ENCODE results near the gene RAB11FIP3. TPM values are rescaled to one million over a fixed set of nuclear protein-coding genes. Genes with fewer than 3 reads are reported as not detected.
A peak's percentile ranks its signal among the peaks of the same experiment; 100 is the strongest.

RAB11FIP3 gene
- total and polyA plus RNA-seq, 7 experiments from 2014 or later: 0.71 to 53.0 (median 43.3) TPM

DNA sequence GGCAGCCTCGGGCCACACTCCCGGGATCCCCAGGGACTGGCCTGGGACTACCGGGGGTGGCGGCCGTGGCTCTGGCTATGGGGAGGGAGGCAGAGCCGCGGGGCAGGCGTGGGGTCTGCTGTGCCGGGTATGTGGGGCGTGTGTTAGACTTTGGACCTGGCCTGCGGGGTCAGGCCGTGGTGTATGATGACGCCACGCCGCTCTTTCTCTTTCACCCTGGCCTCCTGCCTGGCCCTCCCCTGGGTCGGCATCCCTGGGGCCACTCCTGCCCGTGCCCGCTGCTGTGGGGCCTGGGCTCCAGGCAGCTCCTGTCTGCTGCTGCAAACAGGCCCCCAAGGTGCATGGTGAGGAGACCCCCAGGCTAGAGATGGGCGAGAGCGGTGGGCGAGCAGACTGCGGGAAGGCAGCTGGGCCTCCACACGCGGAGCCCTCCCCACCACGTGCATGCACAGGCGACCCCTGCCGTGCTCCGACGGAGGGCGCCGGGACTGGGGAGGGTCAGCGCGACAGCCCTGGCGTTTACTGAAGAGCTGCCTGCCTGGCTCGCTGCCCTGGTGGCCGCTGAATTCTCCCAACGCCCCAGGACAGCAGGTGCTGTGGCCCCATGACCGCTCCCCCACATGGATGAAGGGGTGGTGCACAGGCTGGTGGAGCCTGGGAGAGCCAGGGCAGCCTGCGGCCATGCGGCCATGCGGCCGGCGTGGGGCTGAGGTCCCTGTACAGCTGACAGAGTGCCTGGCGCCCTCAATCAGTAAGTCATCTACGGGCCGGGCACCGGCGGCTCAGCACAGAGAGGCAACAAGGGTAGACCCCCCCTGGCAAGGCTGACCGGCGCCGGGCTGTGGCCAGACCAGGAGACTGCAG is 118.1 kb downstream of the RAB11FIP3 start:
- H3K27me3 Mint-ChIP-seq: no peaks in the 10 kb centered on the region
- H3K27ac ChIP-seq (ENCODE audit: low read depth, low read length): no peak overlapping the region
- H3K9me3 ChIP-seq (ENCODE audit: control insufficient read depth in 2 of 3, low read length in 3 of 3): no peaks in the 10 kb centered on the region
- no peak for DNase-seq
- no peaks in the 10 kb centered on the region for H3K4me1 ChIP-seq (ENCODE audit: control insufficient read depth in 2 of 2, insufficient read depth in 2 of 2, low read length in 2 of 2)
- no peaks in the 10 kb centered on the region for H3K27me3 ChIP-seq (ENCODE audit: control insufficient read depth in 2 of 2, insufficient read depth in 2 of 2, low read length in 2 of 2)
- H3K27ac Mint-ChIP-seq: no peak overlapping the region
- peaks cover 0 to 19% (median 0%) of the 10 kb centered on the region in 3 experiments for H3K36me3 ChIP-seq (ENCODE audit: control insufficient read depth in 2 of 3, insufficient read depth in 3 of 3, low read length in 3 of 3)
- H3K9me3 Mint-ChIP-seq: no peaks in the 10 kb centered on the region
- ChIA-PET POLR2A (no interaction called here), CTCF (no interaction called here)
- ATAC-seq: no peak
- H3K4me3 Mint-ChIP-seq: no peak overlapping the region
- no peak overlapping the region for H3K4me3 ChIP-seq (ENCODE audit: low read length)
- H3K36me3 Mint-ChIP-seq: peaks cover 0 to 11% (median 0%) of the 10 kb centered on the region in 5 donors
- intact Hi-C loops (cut with micrococcal nuclease): no loop called here
- peaks cover 0 to 8% (median 0%) of the 10 kb centered on the region in 7 donors for H3K4me1 Mint-ChIP-seq

DNA sequence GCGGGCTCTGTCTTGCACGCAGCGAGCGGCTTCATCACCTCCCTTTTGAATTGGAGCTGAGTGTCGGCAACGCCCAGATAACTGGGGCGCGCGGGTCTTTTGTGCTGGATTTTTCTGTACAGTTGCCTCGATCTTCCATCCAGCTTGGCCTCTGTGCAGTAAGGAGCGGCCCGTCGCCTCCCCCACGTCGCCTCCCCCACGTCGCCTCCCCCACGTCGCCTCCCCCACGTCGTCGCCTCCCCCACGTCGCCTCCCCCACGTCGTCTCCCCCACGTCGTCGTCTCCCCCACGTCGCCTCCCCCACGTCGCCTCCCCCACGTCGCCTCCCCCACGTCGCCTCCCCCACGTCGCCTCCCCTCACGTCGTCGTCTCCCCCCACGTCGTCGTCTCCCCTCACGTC is 119.1 kb downstream of the RAB11FIP3 start:
- H3K27me3 ChIP-seq (ENCODE audit: control insufficient read depth in 2 of 2, insufficient read depth in 2 of 2, low read length in 2 of 2): no peaks in the 10 kb centered on the region
- no peak for DNase-seq
- H3K4me1 Mint-ChIP-seq: peaks cover 0 to 5% (median 0%) of the 10 kb centered on the region in 7 donors
- CTCF ChIA-PET: no interaction called here
- intact Hi-C loops (cut with micrococcal nuclease): no loop called here
- no peak overlapping the region for H3K4me3 ChIP-seq (ENCODE audit: low read length)
- no peaks in the 10 kb centered on the region for H3K9me3 Mint-ChIP-seq
- no peaks in the 10 kb centered on the region for H3K4me1 ChIP-seq (ENCODE audit: control insufficient read depth in 2 of 2, insufficient read depth in 2 of 2, low read length in 2 of 2)
- POLR2A ChIA-PET: no interaction called here
- H3K4me3 Mint-ChIP-seq: no peak overlapping the region
- H3K36me3 ChIP-seq (ENCODE audit: control insufficient read depth in 2 of 3, insufficient read depth in 3 of 3, low read length in 3 of 3): peaks cover 0 to 17% (median 0%) of the 10 kb centered on the region in 3 experiments
- peaks cover 0 to 8% (median 0%) of the 10 kb centered on the region in 5 donors for H3K36me3 Mint-ChIP-seq
- H3K27ac ChIP-seq (ENCODE audit: low read depth, low read length): no peak overlapping the region
- no peaks in the 10 kb centered on the region for H3K9me3 ChIP-seq (ENCODE audit: control insufficient read depth in 2 of 3, low read length in 3 of 3)
- no peak overlapping the region for H3K27ac Mint-ChIP-seq
- ATAC-seq: no peak
- H3K27me3 Mint-ChIP-seq: no peaks in the 10 kb centered on the region

DNA sequence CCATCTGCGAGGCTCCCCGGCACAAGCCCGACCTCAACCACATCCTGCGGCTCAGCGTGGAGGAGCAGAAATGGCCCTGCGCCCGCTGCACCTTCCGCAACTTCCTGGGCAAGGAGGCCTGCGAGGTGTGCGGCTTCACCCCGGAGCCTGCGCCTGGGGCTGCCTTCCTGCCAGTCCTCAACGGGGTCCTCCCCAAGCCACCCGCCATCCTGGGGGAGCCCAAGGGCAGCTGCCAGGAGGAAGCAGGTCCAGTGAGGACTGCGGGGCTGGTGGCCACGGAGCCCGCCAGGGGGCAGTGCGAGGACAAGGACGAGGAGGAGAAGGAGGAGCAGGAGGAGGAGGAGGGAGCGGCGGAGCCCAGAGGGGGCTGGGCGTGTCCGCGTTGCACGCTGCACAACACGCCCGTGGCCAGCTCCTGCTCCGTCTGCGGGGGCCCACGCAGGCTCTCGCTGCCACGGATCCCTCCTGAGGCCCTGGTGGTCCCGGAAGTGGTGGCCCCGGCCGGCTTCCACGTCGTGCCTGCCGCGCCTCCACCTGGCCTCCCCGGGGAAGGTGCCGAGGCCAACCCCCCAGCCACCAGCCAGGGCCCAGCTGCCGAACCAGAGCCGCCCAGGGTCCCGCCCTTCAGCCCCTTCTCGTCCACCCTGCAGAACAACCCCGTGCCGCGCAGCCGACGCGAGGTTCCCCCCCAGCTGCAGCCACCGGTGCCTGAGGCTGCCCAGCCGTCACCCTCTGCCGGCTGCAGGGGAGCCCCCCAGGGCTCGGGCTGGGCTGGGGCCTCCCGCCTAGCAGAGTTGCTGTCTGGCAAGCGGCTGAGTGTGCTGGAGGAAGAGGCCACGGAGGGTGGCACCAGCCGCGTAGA is 121.7 kb downstream of the RAB11FIP3 start:
- Histone ChIP-seq H3K27ac (ENCODE audit: low read depth, low read length) (no peak overlapping the region), H3K27me3 (ENCODE audit: control insufficient read depth in 2 of 2, insufficient read depth in 2 of 2, low read length in 2 of 2) (no peaks in the 10 kb centered on the region), H3K36me3 (ENCODE audit: control insufficient read depth in 2 of 3, insufficient read depth in 3 of 3, low read length in 3 of 3) (peaks cover 0 to 22% (median 0%) of the 10 kb centered on the region in 3 experiments), H3K4me1 (ENCODE audit: control insufficient read depth in 2 of 2, insufficient read depth in 2 of 2, low read length in 2 of 2) (no peaks in the 10 kb centered on the region), H3K9me3 (ENCODE audit: control insufficient read depth in 2 of 3, low read length in 3 of 3) (no peaks in the 10 kb centered on the region), H3K4me3 (ENCODE audit: low read length) (no peak overlapping the region)
- Mint-ChIP-seq H3K27me3 (no peaks in the 10 kb centered on the region), H3K36me3 (peaks cover 0 to 7% (median 0%) of the 10 kb centered on the region in 5 donors), H3K4me1 (peaks cover 0 to 5% (median 0%) of the 10 kb centered on the region in 7 donors), H3K9me3 (no peaks in the 10 kb centered on the region), H3K4me3 (peak overlapping the region in 3 of 10 donors; percentile 30 to 60 (median 49)), H3K27ac (no peak overlapping the region)
- DNase-seq: peak in 8 of 9 donors; percentile 18 to 56 (median 48)
- ChIA-PET POLR2A (no interaction called here), CTCF (no interaction called here)
- ATAC-seq: peak; percentile 84
- intact Hi-C loops (cut with micrococcal nuclease): no loop called here

- POLR2A ChIA-PET: no interaction called here
Observed at GRCh38 chr16:548586-548985, 123.1 kb downstream of the RAB11FIP3 start.

GRCh38 chr16:549544-550263 is 124.3 kb downstream of the RAB11FIP3 start:
- no peaks in the 10 kb centered on the region for H3K27me3 ChIP-seq (ENCODE audit: control insufficient read depth in 2 of 2, insufficient read depth in 2 of 2, low read length in 2 of 2)
- ATAC-seq: no peak
- Mint-ChIP-seq H3K9me3 (no peaks in the 10 kb centered on the region), H3K4me1 (peaks cover 0 to 5% (median 0%) of the 10 kb centered on the region in 7 donors), H3K27ac (no peak overlapping the region), H3K36me3 (peaks cover 0 to 3% (median 0%) of the 10 kb centered on the region in 5 donors), H3K4me3 (no peak overlapping the region), H3K27me3 (no peaks in the 10 kb centered on the region)
- no peak for DNase-seq
- H3K4me3 ChIP-seq (ENCODE audit: low read length): no peak overlapping the region
- H3K4me1 ChIP-seq (ENCODE audit: control insufficient read depth in 2 of 2, insufficient read depth in 2 of 2, low read length in 2 of 2): no peaks in the 10 kb centered on the region
- peaks cover 0 to 33% (median 0%) of the 10 kb centered on the region in 3 experiments for H3K36me3 ChIP-seq (ENCODE audit: control insufficient read depth in 2 of 3, insufficient read depth in 3 of 3, low read length in 3 of 3)
- CTCF ChIA-PET: no interaction called here
- H3K27ac ChIP-seq (ENCODE audit: low read depth, low read length): no peak overlapping the region
- POLR2A ChIA-PET: no interaction called here
- no peaks in the 10 kb centered on the region for H3K9me3 ChIP-seq (ENCODE audit: control insufficient read depth in 2 of 3, low read length in 3 of 3)
- intact Hi-C loops (cut with micrococcal nuclease): no loop called here

More at GRCh38 chr16:548586-548985, 123.1 kb downstream of the RAB11FIP3 start:
- no peaks in the 10 kb centered on the region for H3K27me3 Mint-ChIP-seq
- H3K36me3 ChIP-seq (ENCODE audit: control insufficient read depth in 2 of 3, insufficient read depth in 3 of 3, low read length in 3 of 3): peaks cover 0 to 28% (median 0%) of the 10 kb centered on the region in 3 experiments
- H3K27me3 ChIP-seq (ENCODE audit: control insufficient read depth in 2 of 2, insufficient read depth in 2 of 2, low read length in 2 of 2): no peaks in the 10 kb centered on the region
- H3K9me3 Mint-ChIP-seq: no peaks in the 10 kb centered on the region
- intact Hi-C loops (cut with micrococcal nuclease): no loop called here
- peaks cover 0 to 3% (median 0%) of the 10 kb centered on the region in 5 donors for H3K36me3 Mint-ChIP-seq
- H3K4me1 Mint-ChIP-seq: peaks cover 0 to 5% (median 0%) of the 10 kb centered on the region in 7 donors
- ATAC-seq: no peak
- no peak overlapping the region for H3K27ac Mint-ChIP-seq
- H3K9me3 ChIP-seq (ENCODE audit: control insufficient read depth in 2 of 3, low read length in 3 of 3): no peaks in the 10 kb centered on the region
- no peak overlapping the region for H3K27ac ChIP-seq (ENCODE audit: low read depth, low read length)
- no peak for DNase-seq
- H3K4me1 ChIP-seq (ENCODE audit: control insufficient read depth in 2 of 2, insufficient read depth in 2 of 2, low read length in 2 of 2): no peaks in the 10 kb centered on the region
- H3K4me3 ChIP-seq (ENCODE audit: low read length): no peak overlapping the region
- CTCF ChIA-PET: no interaction called here
- peak overlapping the region in 1 of 10 donors; percentile 28 for H3K4me3 Mint-ChIP-seq

GRCh38 chr16:551210-551609 is 125.8 kb downstream of the RAB11FIP3 start:
- Mint-ChIP-seq H3K9me3 (no peaks in the 10 kb centered on the region), H3K27ac (no peak overlapping the region), H3K36me3 (no peaks in the 10 kb centered on the region), H3K27me3 (no peaks in the 10 kb centered on the region), H3K4me1 (no peaks in the 10 kb centered on the region), H3K4me3 (no peak overlapping the region)
- ATAC-seq (no peak), DNase-seq (no peak)
- H3K4me1 ChIP-seq (ENCODE audit: control insufficient read depth in 2 of 2, insufficient read depth in 2 of 2, low read length in 2 of 2): no peaks in the 10 kb centered on the region
- ChIA-PET CTCF (no interaction called here), POLR2A (no interaction called here)
- H3K9me3 ChIP-seq (ENCODE audit: control insufficient read depth in 2 of 3, low read length in 3 of 3): no peaks in the 10 kb centered on the region
- intact Hi-C loops (cut with micrococcal nuclease): no loop called here
- H3K36me3 ChIP-seq (ENCODE audit: control insufficient read depth in 2 of 3, insufficient read depth in 3 of 3, low read length in 3 of 3): peaks cover 0 to 33% (median 0%) of the 10 kb centered on the region in 3 experiments
- H3K27me3 ChIP-seq (ENCODE audit: control insufficient read depth in 2 of 2, insufficient read depth in 2 of 2, low read length in 2 of 2): no peaks in the 10 kb centered on the region
- H3K4me3 ChIP-seq (ENCODE audit: low read length): no peak overlapping the region
- H3K27ac ChIP-seq (ENCODE audit: low read depth, low read length): no peak overlapping the region
